Measurements from ENCODE around the gene ANAPC2.
A peak's percentile ranks its signal among the peaks of the same experiment; 100 is the strongest.

The ANAPC2 gene

DNA sequence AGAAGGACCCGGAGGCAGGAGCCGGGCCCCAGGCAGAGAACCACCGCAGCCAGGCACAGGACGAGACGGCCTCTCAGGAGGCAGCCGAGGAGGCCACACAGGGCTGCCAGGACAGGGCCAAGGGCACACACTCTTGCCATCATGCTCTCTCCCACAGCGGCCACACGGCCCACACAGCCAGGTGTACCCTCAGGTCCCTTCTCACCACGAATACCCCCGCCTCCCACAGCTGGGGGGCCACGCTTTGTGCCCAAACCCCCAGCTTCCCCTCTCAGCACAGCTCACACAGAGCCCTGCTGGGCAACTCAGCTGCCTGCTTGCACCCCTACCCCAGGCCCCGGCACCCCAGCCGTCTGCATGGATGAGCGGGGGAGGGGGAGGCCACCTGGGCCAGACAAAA, 5.4 kb upstream of the ANAPC2 start:
- Histone ChIP-seq H3K4me1 (ENCODE audit: control insufficient read depth, insufficient read depth, low read length) (peaks cover 23% of the 10 kb centered on the region), H3K9ac (ENCODE audit: low read depth, low read length) (no peak overlapping the region), H3K4me2 (ENCODE audit: low read length) (no peak overlapping the region), H3K27me3 (ENCODE audit: control insufficient read depth, insufficient read depth, low read length) (no peaks in the 10 kb centered on the region), H3K36me3 (ENCODE audit: insufficient read depth, low read length) (peaks cover 27% of the 10 kb centered on the region), H3K9me3 (replicated peaks; ENCODE audit: low read length) (no peaks in the 10 kb centered on the region), H3K4me3 (ENCODE audit: low read length) (no peak overlapping the region)

DNA sequence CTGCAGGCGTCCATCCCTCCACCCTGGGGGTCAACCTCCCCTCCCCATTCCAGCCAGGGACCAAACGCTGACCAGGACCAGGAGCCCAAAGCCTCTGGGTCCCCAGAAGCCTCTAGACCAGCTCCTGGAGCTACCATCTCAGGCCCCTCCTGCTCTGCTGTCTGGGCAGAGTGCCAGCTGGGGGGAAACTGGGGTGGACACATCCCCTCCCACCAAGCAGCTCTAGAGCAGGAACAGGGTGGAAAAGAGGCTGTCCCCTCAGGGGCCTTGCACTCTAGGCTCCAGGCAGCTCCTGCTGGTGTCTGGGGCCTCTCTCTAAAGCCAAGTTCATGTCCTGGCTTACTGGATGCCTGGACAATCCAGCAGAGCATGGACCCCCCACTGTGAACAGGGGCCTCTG, 4.5 kb upstream of the ANAPC2 start:
- Histone ChIP-seq H3K4me1 (ENCODE audit: control insufficient read depth, insufficient read depth, low read length) (peaks cover 14% of the 10 kb centered on the region), H3K9ac (ENCODE audit: low read depth, low read length) (no peak overlapping the region), H3K9me3 (replicated peaks; ENCODE audit: low read length) (no peaks in the 10 kb centered on the region), H3K4me2 (ENCODE audit: low read length) (no peak overlapping the region), H3K27me3 (ENCODE audit: control insufficient read depth, insufficient read depth, low read length) (no peaks in the 10 kb centered on the region), H3K36me3 (ENCODE audit: insufficient read depth, low read length) (peaks cover 27% of the 10 kb centered on the region), H3K4me3 (ENCODE audit: low read length) (no peak overlapping the region)

DNA sequence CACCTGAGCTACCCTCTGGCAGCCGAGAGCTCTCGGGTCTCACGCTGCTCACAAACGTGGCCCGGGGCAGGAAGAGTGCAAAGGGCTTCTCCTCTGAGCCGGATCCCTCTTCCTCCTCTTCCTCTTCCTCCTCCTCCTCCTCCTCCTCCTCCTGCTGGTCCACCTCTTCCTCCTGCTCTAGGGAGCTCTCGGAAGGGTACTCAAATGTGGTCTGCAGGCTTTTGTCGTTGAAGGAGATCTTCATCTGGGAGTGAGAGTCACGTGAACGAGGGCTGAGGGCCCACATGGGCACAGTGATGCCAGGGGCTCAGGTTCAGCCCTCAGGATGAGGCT, 4.1 kb upstream of the ANAPC2 start:
- no peaks in the 10 kb centered on the region for H3K9me3 ChIP-seq (replicated peaks; ENCODE audit: low read length)
- H3K9ac ChIP-seq (ENCODE audit: low read depth, low read length): no peak overlapping the region
- H3K4me3 ChIP-seq (ENCODE audit: low read length): no peak overlapping the region
- H3K4me2 ChIP-seq (ENCODE audit: low read length): no peak overlapping the region
- peaks cover 14% of the 10 kb centered on the region for H3K4me1 ChIP-seq (ENCODE audit: control insufficient read depth, insufficient read depth, low read length)
- H3K36me3 ChIP-seq (ENCODE audit: insufficient read depth, low read length): peaks cover 27% of the 10 kb centered on the region
- H3K27me3 ChIP-seq (ENCODE audit: control insufficient read depth, insufficient read depth, low read length): no peaks in the 10 kb centered on the region

- Histone ChIP-seq H3K4me3 (ENCODE audit: low read length) (no peak overlapping the region), H3K36me3 (ENCODE audit: insufficient read depth, low read length) (peaks cover 27% of the 10 kb centered on the region), H3K4me2 (ENCODE audit: low read length) (no peak overlapping the region), H3K27me3 (ENCODE audit: control insufficient read depth, insufficient read depth, low read length) (no peaks in the 10 kb centered on the region), H3K9ac (ENCODE audit: low read depth, low read length) (no peak overlapping the region), H3K9me3 (replicated peaks; ENCODE audit: low read length) (no peaks in the 10 kb centered on the region), H3K4me1 (ENCODE audit: control insufficient read depth, insufficient read depth, low read length) (peaks cover 20% of the 10 kb centered on the region)
Observed at GRCh38 chr9:137191691-137192447, 3.5 kb upstream of the ANAPC2 start.

- no peak overlapping the region for H3K4me2 ChIP-seq (ENCODE audit: low read length)
- no peak overlapping the region for H3K4me3 ChIP-seq (ENCODE audit: low read length)
- H3K9me3 ChIP-seq (replicated peaks; ENCODE audit: low read length): no peaks in the 10 kb centered on the region
- H3K4me1 ChIP-seq (ENCODE audit: control insufficient read depth, insufficient read depth, low read length): peaks cover 25% of the 10 kb centered on the region
- peaks cover 27% of the 10 kb centered on the region for H3K36me3 ChIP-seq (ENCODE audit: insufficient read depth, low read length)
- H3K27me3 ChIP-seq (ENCODE audit: control insufficient read depth, insufficient read depth, low read length): no peaks in the 10 kb centered on the region
- no peak overlapping the region for H3K9ac ChIP-seq (ENCODE audit: low read depth, low read length)
Observed at GRCh38 chr9:137191245-137191644, 2.9 kb upstream of the ANAPC2 start.

DNA sequence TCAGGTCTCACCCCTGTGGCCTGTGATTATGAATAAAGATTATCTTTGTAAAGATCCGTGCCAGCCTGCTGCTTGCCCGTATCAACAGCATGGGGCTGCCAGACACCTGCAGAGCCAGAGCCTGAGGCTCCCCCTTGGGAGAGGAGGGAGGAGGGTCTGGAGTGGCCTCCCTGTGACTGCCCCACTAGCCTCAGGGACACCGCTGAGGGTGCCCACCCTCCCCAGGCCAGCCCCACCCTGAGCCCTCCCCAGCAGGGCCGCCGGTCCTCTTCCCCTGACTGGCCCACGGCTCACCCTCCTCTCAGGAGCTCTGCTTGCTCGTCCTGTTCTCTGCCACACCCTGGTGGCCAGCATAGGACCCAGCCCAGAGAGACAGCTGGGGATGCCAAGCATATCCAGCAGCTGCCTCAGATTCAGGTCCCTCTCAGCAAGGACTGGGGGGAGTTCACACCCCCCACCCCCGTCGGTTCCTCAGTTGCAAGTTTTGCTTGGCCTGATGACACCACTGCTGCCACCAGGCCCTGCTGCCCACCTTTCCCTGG, 2.0 kb upstream of the ANAPC2 start:
- Histone ChIP-seq H3K4me3 (ENCODE audit: low read length) (peak overlapping the region; percentile 95), H3K9ac (ENCODE audit: low read depth, low read length) (peak overlapping the region; percentile 95), H3K36me3 (ENCODE audit: insufficient read depth, low read length) (peaks cover 35% of the 10 kb centered on the region)

DNA sequence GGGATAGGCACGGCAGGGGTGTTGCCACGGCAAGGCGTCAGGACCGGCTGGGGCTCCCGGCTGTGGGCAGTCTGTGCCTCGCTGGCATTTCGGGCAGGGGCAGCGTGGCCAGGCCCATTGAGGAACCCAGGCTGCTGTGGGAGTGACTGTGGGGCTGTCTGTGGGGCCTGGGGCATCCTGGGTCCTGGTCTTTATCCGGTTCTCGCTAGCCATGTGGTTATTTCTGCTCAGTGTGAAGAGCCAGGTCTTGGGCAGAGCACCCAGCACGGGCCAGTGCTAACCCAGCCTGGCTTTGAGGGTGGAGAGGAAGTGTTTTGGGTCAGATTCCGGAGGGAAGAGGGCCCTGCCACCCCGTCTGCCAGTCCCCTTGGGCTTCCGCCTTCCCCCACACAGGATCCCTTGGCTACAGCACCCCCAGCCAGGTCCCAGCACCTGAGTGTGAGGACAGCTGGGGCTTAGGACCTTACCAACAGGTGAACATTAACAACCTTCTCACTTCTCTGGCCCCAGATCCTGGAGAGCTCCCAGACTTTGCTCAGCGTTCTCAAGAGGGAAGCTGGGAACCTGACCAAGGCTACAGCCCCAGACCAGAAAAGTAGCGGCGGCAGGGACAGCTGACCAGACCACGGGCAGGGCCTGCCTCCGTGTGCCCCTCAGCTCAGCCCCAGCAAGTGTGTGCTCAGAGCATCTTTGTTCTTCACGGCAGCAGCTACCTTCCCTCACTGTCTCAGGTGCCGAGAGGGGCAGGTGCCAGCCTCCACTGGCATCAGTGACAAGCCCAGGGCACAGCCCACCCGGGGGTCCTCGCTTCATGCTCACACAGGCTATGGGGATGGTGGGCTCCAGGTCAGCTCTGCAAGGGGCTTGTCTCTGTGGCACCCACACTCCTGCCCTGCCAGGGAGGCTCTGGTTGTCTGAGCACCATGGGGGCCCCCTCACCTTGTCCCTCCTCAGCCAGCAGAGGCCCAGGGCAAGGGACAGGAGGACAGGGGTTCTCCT, 1.2 kb upstream of the ANAPC2 start:
- Histone ChIP-seq H3K9ac (ENCODE audit: low read depth, low read length) (peak overlapping the region; percentile 95), H3K4me2 (ENCODE audit: low read length) (peak overlapping the region; percentile 94), H3K36me3 (ENCODE audit: insufficient read depth, low read length) (peaks cover 38% of the 10 kb centered on the region), H3K4me3 (ENCODE audit: low read length) (peak overlapping the region; percentile 95), H3K9me3 (replicated peaks; ENCODE audit: low read length) (no peaks in the 10 kb centered on the region), H3K4me1 (ENCODE audit: control insufficient read depth, insufficient read depth, low read length) (peaks cover 25% of the 10 kb centered on the region), H3K27me3 (ENCODE audit: control insufficient read depth, insufficient read depth, low read length) (no peaks in the 10 kb centered on the region)

More for the DNA sequence above, 2.0 kb upstream of the ANAPC2 start:
- peaks cover 25% of the 10 kb centered on the region for H3K4me1 ChIP-seq (ENCODE audit: control insufficient read depth, insufficient read depth, low read length)
- no peaks in the 10 kb centered on the region for H3K9me3 ChIP-seq (replicated peaks; ENCODE audit: low read length)
- no peaks in the 10 kb centered on the region for H3K27me3 ChIP-seq (ENCODE audit: control insufficient read depth, insufficient read depth, low read length)
- peak overlapping the region; percentile 94 for H3K4me2 ChIP-seq (ENCODE audit: low read length)

DNA sequence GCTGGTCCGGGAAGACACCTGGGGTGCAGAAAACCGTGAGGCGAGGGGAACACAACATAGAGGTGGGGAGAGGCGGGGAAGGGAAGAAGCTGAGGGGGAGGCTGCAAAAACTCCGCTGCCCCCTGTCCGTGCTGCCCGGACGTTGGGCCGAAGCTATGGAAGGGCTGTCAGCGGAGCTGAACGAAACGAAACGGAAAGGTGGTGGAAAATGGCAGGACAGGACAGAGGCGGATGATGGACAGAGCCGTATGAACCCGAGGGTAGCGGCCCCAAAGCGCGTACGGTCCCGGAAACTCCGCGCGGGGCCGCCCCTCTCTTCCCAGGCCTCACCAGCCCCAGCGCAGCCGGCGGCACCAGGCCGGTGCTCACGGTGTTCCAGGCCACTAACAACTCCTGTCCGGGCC, 272 bp downstream of the ANAPC2 start:
- Histone ChIP-seq H3K9ac (ENCODE audit: low read depth, low read length) (peak overlapping the region; percentile 95), H3K4me1 (ENCODE audit: control insufficient read depth, insufficient read depth, low read length) (peaks cover 25% of the 10 kb centered on the region), H3K36me3 (ENCODE audit: insufficient read depth, low read length) (peaks cover 53% of the 10 kb centered on the region), H3K27me3 (ENCODE audit: control insufficient read depth, insufficient read depth, low read length) (no peaks in the 10 kb centered on the region), H3K4me3 (ENCODE audit: low read length) (peak overlapping the region; percentile 95), H3K4me2 (ENCODE audit: low read length) (peak overlapping the region; percentile 91), H3K9me3 (replicated peaks; ENCODE audit: low read length) (no peaks in the 10 kb centered on the region)

DNA sequence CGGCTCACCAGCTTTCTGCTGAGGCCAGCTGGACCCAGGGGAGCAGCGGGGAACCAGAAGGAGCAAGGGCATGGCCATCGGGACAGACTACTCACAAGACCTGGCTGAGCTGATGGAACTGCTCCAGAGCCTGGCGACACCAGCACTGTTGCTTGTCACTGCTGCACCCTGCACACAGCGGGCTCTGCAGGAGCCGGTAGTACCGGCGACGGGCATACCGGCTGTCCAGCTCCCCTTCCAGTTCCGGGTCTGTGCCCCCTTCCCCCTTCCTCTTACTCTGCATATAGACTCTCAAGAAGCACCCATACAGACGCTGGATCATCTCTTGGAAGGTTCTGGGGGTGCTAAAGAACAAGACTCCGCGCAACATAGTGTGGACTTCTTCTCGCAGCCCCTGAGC, 974 bp downstream of the ANAPC2 start:
- H3K4me1 ChIP-seq (ENCODE audit: control insufficient read depth, insufficient read depth, low read length): peaks cover 25% of the 10 kb centered on the region
- peak overlapping the region; percentile 95 for H3K9ac ChIP-seq (ENCODE audit: low read depth, low read length)
- no peaks in the 10 kb centered on the region for H3K27me3 ChIP-seq (ENCODE audit: control insufficient read depth, insufficient read depth, low read length)
- peaks cover 55% of the 10 kb centered on the region for H3K36me3 ChIP-seq (ENCODE audit: insufficient read depth, low read length)
- H3K4me3 ChIP-seq (ENCODE audit: low read length): peak overlapping the region; percentile 95
- peak overlapping the region; percentile 91 for H3K4me2 ChIP-seq (ENCODE audit: low read length)
- H3K9me3 ChIP-seq (replicated peaks; ENCODE audit: low read length): no peaks in the 10 kb centered on the region

- H3K9ac ChIP-seq (ENCODE audit: low read depth, low read length): no peak overlapping the region
- H3K36me3 ChIP-seq (ENCODE audit: insufficient read depth, low read length): peaks cover 51% of the 10 kb centered on the region
- peak overlapping the region; percentile 91 for H3K4me2 ChIP-seq (ENCODE audit: low read length)
- H3K4me1 ChIP-seq (ENCODE audit: control insufficient read depth, insufficient read depth, low read length): peaks cover 25% of the 10 kb centered on the region
- no peak overlapping the region for H3K4me3 ChIP-seq (ENCODE audit: low read length)
- no peaks in the 10 kb centered on the region for H3K27me3 ChIP-seq (ENCODE audit: control insufficient read depth, insufficient read depth, low read length)
- H3K9me3 ChIP-seq (replicated peaks; ENCODE audit: low read length): no peaks in the 10 kb centered on the region
Observed at GRCh38 chr9:137186385-137186784, 2.0 kb downstream of the ANAPC2 start.

DNA sequence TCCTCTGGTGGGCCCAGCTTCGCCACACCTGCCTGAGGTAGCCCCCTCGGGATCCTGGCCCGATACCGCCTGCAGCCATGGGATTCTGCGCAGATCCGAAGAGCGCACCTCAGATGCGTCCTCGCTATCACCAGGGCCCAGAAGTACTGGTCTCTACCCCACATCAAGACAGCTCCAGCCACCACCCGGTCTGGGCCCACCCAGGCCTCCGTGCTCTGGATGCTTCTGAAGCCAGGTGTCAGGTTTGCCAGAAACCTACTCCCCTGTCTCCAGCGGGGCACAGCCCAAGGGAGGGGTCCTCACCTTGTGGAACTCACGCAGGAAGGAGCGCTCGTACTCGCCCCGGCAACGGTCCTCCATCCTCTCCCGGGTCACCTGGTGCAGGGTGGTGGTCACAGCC, 2.4 kb downstream of the ANAPC2 start:
- H3K27me3 ChIP-seq (ENCODE audit: control insufficient read depth, insufficient read depth, low read length): no peaks in the 10 kb centered on the region
- no peak overlapping the region for H3K4me2 ChIP-seq (ENCODE audit: low read length)
- no peaks in the 10 kb centered on the region for H3K9me3 ChIP-seq (replicated peaks; ENCODE audit: low read length)
- peaks cover 25% of the 10 kb centered on the region for H3K4me1 ChIP-seq (ENCODE audit: control insufficient read depth, insufficient read depth, low read length)
- no peak overlapping the region for H3K4me3 ChIP-seq (ENCODE audit: low read length)
- no peak overlapping the region for H3K9ac ChIP-seq (ENCODE audit: low read depth, low read length)
- peaks cover 51% of the 10 kb centered on the region for H3K36me3 ChIP-seq (ENCODE audit: insufficient read depth, low read length)
